NCI-H146 (cell line): ENCODE measurements around the gene HDGFL2.

ENCODE experiments used
- DNase-seq: peaks from one replicate; lab custom pipeline; 2025; lab: John Stamatoyannopoulos, UW

The HDGFL2 gene

DNA sequence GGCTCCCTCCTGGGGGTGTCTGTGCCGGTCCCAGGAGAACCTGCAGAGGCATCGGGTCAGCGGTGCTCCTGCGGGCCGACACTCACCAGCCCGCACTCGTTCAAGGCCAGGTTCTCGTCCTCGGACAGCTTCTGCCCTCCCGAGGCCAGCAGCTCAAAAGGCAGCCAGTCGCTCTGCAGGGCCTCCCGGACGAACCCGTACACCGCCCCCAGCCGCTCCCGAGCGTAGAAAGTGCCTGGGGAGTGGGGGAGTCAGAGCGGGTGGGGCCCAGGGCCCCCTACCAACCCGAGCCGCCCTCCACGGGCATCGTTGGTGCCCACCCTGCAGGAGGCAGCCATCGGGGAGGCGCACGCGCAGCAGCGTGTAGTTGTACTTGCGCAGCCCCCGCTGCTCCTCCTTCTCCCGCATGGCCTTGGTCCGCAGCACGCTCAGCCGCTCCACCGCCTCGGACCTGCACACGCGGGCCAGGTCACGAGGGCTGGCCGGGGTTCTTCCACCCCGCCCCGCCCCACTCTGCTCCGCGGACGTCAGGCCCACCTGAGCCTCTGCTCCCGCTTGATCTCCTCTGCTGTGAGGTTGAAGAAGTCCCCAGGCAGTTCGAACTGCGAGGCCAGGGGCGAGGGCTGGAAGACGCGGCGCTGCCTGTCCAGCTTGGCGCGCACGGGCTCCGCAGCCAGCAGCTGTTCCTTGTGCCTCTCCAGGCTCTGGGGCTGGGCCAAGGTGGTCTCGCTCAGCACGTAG lies 26.0 kb upstream of the HDGFL2 start:
- DNase-seq, result no peak

DNA sequence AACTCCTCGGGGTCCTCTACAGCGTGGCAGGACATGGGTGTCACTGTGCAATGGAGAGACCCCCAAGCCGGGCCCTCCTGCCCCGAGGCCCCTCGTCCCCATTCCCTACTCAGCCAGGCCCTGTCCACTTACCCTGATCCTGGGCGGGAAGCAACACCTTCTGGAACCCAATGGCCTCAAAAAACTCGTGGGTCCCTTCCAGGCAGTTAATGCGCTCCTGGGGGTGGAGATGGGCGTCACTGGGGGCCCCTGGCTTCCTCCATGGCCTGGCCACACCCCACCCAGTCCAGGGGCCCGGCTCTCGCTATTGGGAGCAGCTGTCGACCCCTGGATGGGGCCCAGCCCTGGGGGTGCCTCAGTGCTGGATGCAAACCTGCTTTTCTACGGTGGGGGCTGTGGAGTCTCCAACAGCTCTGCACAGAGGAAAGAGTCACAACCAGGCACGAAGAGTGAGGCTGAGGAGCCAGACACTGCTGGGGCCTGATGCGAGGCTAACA lies 25.3 kb upstream of the HDGFL2 start:
- no peak for DNase-seq

- DNase-seq, result no peak
These were observed 24.6 kb upstream of the HDGFL2 start for GRCh38 chr19:4447327-4448146.

DNA sequence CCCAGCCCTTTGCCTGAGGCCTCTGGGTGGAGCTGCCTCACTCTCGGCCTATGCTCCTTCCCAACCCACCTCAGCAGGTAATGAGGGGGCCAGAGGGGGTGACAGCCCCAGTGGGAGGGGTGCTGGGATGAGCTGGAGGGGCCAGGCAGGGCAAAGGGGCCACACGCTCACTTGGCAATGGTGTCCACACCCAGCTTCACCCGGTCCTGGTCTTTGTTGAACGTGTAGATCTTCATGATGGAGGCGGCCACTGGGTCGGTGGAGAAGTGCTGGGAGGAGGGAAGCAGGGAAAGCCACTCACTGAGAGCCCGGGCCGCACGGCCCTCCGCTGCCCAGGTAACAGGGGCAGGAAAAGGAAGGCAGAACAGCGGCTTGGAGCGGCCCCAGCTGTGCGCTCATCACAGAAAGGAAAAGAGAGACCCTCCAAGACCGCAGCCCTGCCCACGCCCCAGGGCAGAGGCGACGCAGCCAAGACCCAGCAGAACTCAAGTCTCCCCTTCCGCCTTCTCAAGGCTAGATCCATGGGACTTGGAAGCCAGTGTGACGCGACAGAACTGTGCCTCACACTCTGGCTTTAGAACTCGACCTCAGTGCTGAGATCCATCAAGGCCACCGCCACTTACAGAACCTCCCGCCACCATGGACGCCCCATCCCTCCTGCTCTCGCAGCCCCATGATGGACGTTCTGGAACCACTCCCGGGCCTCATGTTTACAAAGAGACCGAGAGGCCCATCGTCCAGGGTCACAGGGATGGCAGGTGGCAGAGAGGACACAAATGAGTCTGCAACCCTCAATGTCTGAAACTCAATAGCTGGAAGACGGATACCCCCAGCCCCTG lies 23.7 kb upstream of the HDGFL2 start:
- no peak for DNase-seq

- no peak for DNase-seq
These were observed 23.0 kb upstream of the HDGFL2 start for GRCh38 chr19:4449022-4449638.

- no peak for DNase-seq
These were observed 22.5 kb upstream of the HDGFL2 start for GRCh38 chr19:4449639-4450028.

- no peak for DNase-seq
These were observed 19.7 kb upstream of the HDGFL2 start for GRCh38 chr19:4452230-4452990.

DNA sequence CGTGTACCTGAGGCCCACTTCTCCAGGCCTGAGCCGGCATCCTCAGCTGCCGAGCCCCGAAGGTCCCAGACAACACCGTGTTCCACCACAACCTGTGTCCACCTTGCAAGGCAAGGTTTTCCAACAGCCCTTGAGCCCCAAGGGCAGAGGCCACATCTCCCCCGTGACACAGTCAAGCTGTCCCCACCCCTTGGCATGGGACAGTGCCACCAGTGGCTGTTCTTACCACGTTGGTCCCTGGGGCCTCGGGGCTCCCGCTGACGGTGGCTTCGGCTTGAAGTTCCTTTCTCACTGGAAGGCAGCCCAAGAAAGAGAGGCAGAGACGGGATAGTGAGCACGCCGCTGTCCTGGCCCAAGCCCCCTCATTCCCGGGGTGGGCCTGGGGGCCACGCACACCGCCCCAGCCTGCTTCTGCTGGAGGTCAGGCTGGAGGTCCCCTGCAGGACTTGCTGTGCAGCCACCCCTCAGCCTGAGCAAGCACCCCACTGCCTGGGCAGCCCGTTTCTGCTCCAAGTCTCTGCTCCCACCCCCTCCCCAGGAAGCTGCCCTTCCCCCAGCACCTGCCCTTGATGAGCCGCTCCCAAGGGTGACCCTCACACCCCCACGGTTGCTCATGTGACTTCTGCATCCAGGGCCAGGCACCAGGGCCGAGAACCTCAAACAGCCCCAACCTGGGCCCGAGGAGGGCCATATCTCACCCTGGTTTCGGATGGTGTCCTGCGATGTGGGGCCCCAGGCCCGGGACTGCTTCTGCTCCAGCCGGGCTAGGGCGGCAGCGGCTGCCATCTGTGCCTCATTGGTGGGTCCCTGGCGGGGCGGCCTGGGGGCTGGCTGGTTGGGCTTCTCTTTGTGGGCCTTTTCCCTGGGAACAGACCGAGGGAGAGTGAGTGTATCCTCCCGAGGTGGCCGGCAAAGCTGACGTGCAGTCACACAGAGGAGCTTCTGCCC lies 18.6 kb upstream of the HDGFL2 start:
- DNase-seq, result no peak

DNA sequence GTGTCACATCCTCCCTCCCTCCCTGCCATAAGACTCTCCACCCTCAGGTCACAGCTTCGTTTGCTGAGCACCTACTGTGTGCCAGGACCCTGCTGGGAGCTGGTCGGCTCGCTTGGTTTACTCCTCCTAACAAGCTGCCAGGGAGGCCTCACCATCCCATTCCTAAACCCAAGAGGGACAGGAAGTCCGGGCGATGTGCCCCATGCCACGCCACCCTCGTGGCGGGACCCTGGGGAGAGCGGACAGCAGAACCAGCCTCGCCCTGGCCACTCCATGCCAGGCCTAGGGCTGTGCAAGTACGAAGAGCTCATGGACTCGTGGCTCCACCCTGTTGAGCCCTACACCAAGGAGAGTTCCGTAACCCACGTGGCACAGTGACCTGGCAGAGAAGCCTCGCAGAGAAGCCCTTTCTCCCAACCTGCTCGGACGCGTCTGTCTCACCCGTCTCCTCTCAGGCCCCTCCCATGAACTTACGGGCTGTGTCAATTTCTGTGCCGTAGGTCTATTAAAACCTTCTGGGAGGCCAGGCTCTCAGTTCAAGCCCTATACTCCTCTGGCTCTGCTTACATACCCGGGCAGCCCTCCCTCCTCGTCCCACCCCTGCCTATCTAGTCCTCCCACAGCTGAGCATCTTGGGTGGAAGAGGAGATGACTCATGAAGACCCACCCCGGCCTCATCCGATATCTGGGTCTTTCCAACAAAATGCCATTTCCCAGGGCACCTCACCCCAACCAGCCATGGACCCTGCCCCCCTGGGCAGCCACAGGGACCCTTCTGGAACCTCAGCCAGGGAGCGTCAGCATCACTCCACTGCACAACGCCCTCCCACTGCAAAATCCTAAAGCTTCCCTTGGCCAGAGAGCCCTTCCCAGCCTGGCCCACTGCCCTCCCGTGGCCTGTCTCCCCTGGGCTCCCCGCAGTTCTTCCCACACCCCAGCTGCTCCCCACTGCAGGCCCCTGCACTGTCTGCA lies 17.1 kb upstream of the HDGFL2 start:
- DNase-seq, result no peak

DNA sequence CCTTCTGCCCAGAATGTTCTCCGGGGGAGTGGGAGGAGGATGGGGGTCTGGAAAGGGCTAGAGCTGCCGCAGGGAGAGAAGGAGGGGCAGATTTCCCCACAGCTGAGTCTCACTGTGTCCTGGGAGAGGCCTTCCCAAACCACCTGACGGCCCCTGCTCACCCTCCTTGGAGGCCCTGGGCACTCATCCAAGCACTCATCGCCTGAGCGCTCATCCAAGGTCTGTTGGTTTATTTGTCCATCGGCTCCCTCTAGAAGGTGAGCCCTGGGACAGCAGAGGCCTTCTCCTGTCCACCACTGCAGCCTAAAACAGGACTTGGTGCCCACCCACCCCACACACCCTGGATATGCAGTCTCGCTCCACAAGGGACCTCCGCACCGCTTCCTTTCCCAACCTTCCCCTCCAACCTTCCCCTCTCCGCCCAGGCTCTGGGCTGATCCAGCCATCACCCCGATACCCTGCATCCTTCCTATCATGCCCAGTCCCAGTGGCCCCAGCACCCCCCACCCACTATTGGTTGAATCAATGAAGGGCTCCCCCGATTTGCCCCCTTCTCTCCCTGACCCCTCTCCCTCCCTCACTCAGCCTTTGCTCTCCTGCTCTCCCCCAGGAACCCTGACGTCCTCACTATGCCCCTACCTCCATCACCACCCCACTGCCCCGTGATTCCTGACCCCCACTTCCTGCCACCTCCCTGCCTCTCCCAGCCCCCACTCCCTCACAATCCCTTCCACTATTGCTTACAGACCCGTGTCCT lies 16.2 kb upstream of the HDGFL2 start:
- DNase-seq, result no peak

DNA sequence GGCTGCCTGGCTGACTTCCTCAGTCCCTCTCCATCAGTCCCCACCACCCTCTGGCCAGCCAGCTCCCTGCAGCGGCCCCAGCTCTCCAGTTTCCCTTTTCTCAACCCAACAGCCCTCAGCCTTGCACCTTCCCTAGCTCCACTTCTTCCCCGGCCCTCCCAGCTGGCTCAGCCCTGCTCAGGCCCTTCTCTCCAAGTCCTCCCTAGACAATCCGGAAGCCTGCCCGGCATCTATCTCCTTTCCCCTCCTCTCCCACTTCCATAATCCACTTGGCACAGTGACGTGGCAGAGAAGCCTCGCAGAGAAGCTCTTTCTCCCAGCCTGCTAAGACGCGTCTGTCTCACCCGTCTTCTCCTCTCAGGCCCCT lies 15.6 kb upstream of the HDGFL2 start:
- DNase-seq, result no peak

GRCh38 chr19:4456843-4457653 lies 15.0 kb upstream of the HDGFL2 start:
- DNase-seq, result peak; percentile 50

GRCh38 chr19:4457654-4458395 lies 14.3 kb upstream of the HDGFL2 start, which contains the start of gene UBXN6:
UBXN6 (minus strand) TSS chr19:4457794; CDS start chr19:4457697, 97 bp downstream.
- DNase-seq, result peak; percentile 97

DNA sequence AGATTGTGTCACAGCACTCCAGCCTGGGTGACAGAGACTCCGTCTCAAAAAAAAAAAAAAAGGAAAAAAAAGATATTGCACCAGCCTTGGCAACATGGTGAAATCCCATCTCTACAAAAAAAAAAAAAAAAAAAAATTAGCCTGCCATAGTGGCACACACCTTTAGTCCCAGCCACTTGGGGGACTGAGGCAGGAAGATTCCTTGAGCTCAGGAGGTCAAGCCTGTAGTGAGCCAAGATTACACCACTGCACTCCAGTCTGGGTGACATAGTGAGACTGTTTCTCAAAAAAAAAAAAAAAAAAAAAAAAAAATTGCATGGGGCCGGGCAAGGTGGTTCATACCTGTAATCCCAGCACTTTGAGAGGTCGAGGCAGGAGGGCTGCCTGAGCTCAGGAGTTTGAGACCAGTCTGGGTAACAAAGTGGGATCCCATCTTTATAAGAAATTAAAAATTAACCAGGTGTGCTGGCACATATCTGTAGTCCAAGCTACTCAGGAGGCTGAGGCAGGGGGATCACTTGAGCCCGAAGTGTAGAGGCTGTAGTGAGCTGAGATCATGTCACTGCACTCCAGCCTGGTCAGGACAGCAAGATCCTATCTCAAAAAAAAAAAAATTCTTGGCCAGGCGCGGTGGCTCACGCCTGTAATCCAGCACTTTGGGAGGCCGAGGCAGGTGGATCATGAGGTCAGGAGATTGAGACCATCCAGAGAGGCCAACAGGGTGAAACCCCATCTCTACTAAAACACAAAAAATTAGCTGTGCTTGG lies 7.1 kb upstream of the HDGFL2 start:
- DNase-seq, result no peak

DNA sequence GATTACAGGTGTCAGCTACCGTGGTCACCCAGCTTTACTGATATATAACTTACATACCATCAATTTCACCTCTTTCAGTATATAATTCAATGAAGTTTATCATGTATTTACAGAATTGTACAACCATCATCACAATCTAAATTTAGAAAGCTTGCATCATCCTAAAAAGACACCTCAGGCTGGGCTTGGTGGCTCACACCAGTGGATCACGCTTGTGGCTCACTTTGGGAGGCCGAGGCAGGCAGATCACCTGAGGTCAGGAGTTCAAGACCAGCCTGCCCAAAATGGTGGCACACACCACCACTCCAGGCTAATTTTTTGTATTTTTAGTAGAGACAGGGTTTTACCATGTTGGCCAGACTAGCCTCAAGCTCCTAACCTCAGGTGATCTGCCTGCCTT lies 4.3 kb upstream of the HDGFL2 start:
- no peak for DNase-seq
